PFSK-1 (cell line): ENCODE results near the gene SNAPC1.

ENCODE experiments used
- FOXP2 ChIP-seq: optimal IDR thresholded peaks from 2 replicates; pipeline ENCODE3; 2011; ENCODE audit warnings: borderline replicate concordance, control low read depth, inconsistent platforms; ENCODE audit not compliant: insufficient read depth; ENCODE audit errors: extremely low read length, extremely low read depth
- POLR2AphosphoS5 ChIP-seq: IDR thresholded peaks from 2 replicates; pipeline ENCODE4 v1.6.1; 2012; ENCODE audit warnings: low read depth, mild to moderate bottlenecking, control low read depth, low read length, moderate library complexity
- REST ChIP-seq, 2 experiments: IDR thresholded peaks; 2 replicates each; pipeline versions ENCODE4 v1.6.1 to v1.8.0; 2011 to 2012; ENCODE audit warnings: low read depth in 2 of 2, low read length in 2 of 2, control low read depth in 1 of 2, inconsistent platforms in 1 of 2, mild to moderate bottlenecking in 1 of 2, moderate library complexity in 1 of 2; ENCODE audit not compliant: insufficient read depth in 1 of 2
- SIN3A ChIP-seq: IDR thresholded peaks from 2 replicates; pipeline ENCODE4 v1.6.1; 2012; ENCODE audit warnings: mild to moderate bottlenecking, low read length, moderate library complexity, borderline replicate concordance; ENCODE audit not compliant: insufficient read depth
- TAF1 ChIP-seq: IDR thresholded peaks from 2 replicates; pipeline ENCODE4 v1.6.1; 2012; ENCODE audit warnings: low read length, control low read depth, borderline replicate concordance; ENCODE audit not compliant: insufficient read depth

Gene SNAPC1

GRCh38 chr14:61764342-61765122 is 2.3 kb downstream of the SNAPC1 start:
- TF ChIP-seq REST (IDR thresholded peaks at IDR 0.05; ENCODE audit: insufficient read depth in 1 of 2, low read depth in 2 of 2, low read length in 2 of 2) (no peak), TAF1 (no peak), POLR2AphosphoS5 (no peak), SIN3A (no peak), FOXP2 (no peak)

GRCh38 chr14:61765225-61765943 is 3.2 kb downstream of the SNAPC1 start:
- TF ChIP-seq SIN3A (no peak), POLR2AphosphoS5 (no peak), TAF1 (no peak), FOXP2 (no peak), REST (IDR thresholded peaks at IDR 0.05; ENCODE audit: insufficient read depth in 1 of 2, low read depth in 2 of 2, low read length in 2 of 2) (no peak)

GRCh38 chr14:61766151-61766550 is 3.9 kb downstream of the SNAPC1 start:
- TF ChIP-seq REST (IDR thresholded peaks at IDR 0.05; ENCODE audit: insufficient read depth in 1 of 2, low read depth in 2 of 2, low read length in 2 of 2) (no peak), SIN3A (no peak), TAF1 (no peak), POLR2AphosphoS5 (no peak)

DNA sequence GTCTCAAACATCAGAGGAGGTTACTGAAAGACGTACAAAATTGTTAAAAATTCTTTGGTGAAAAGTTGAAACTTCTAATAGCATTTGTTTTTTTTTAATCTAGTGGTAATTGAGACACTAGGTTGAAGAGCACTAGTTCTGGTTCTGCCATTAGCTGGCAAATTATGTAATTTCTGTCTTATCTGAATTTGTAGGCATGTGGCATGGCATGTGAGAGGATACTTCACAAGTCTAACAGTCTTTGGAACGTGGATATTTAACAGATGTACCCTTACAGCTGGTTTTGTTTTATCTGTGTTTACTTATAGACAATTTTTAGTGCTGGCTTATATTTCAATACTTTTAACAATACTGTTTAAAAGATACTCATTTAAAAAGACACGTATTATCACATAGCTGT is 6.0 kb downstream of the SNAPC1 start:
- no peak for TF ChIP-seq SIN3A
- no peak for TF ChIP-seq REST (IDR thresholded peaks at IDR 0.05; ENCODE audit: insufficient read depth in 1 of 2, low read depth in 2 of 2, low read length in 2 of 2)
- no peak for TF ChIP-seq POLR2AphosphoS5
- no peak for TF ChIP-seq FOXP2
- no peak for TF ChIP-seq TAF1
